GM10248 (cell line): Measurements from ENCODE around the gene SPSB1.

Source experiments
- CTCF ChIA-PET: fragments of 300-600 bp; sonication (Branson Sonifier 250); formaldehyde crosslinking; extraction: SDS; loops from one replicate; lab custom pipeline; 2021; ENCODE audit warnings: antibody characterized with exemption; lab: Yijun Ruan, JAX
- POLR2A ChIA-PET: fragments of 350-650 bp; sonication (Branson Sonifier 250); formaldehyde crosslinking; extraction: SDS; loops from one replicate; lab custom pipeline; 2020; ENCODE audit warnings: antibody characterized with exemption; lab: Yijun Ruan, JAX
- DNase-seq: peaks from one replicate; pipeline ENCODE4 v3.0.0; 2012; ENCODE audit errors: extremely low spot score
- CTCF ChIP-seq: IDR thresholded peaks from 2 replicates; pipeline ENCODE4 v1.5.1; 2012; ENCODE audit warnings: mild to moderate bottlenecking, low read depth; ENCODE audit errors: extremely low read depth, missing control alignments, control extremely low read depth

SPSB1 gene

GRCh38 chr1:9397047-9397446 lies 104.4 kb downstream of the SPSB1 start:
- ChIA-PET POLR2A (no interaction called here), CTCF (interaction anchor here (1.0 kb wide), 1 partner anchor 24 kb away, joined by 3 read pairs; no protein-coding TSS in a partner anchor)
- DNase-seq = no peak
- no peak for TF ChIP-seq CTCF

- POLR2A ChIA-PET = no interaction called here
- no peak for TF ChIP-seq CTCF
- CTCF ChIA-PET = interaction anchor here (2.7 kb wide), 1 partner anchor 12 kb away, joined by 13 read pairs; no protein-coding TSS in a partner anchor
- DNase-seq = no peak
These were observed 105.4 kb downstream of the SPSB1 start for GRCh38 chr1:9397997-9398526.

- DNase-seq = no peak
- ChIA-PET POLR2A (no interaction called here), CTCF (interaction anchor here (0.8 to 2.7 kb wide), 11 partner anchors 8 to 165 kb away, joined by 3 to 13 read pairs (median 3); partner anchors contain the start of gene H6PD)
- no peak for TF ChIP-seq CTCF
These were observed 107.1 kb downstream of the SPSB1 start for GRCh38 chr1:9399510-9400424.

GRCh38 chr1:9400425-9401079 lies 107.9 kb downstream of the SPSB1 start:
- no peak for TF ChIP-seq CTCF
- ChIA-PET POLR2A (no interaction called here), CTCF (interaction anchor here (1.1 to 2.7 kb wide), 6 partner anchors 9 to 111 kb away, joined by 3 to 13 read pairs (median 6); no protein-coding TSS in a partner anchor)
- DNase-seq = no peak

- CTCF ChIA-PET = interaction anchor here (2.2 kb wide), 1 partner anchor 112 kb away, joined by 8 read pairs; no protein-coding TSS in a partner anchor
- no peak for DNase-seq
- TF ChIP-seq CTCF = no peak
- POLR2A ChIA-PET = no interaction called here
These were observed 108.4 kb downstream of the SPSB1 start for GRCh38 chr1:9401080-9401453.

- POLR2A ChIA-PET = no interaction called here
- DNase-seq = no peak
- CTCF ChIA-PET = interaction anchor here (1.0 kb wide), 1 partner anchor 11 kb away, joined by 3 read pairs; no protein-coding TSS in a partner anchor
- no peak for TF ChIP-seq CTCF
These were observed 109.5 kb downstream of the SPSB1 start for GRCh38 chr1:9402256-9402616.
